Iris pigment epithelial cell (primary cell): ENCODE results near the gene CYP11A1.

ENCODE experiments used
- DNase-seq: peaks from one replicate; pipeline ENCODE4 v3.0.0-alpha.2; 2011; ENCODE audit warnings: low read depth

The CYP11A1 gene

GRCh38 chr15:74388363-74388951 is 21.0 kb upstream of the CYP11A1 start:
- no peak for DNase-seq

- DNase-seq: no peak
Observed at GRCh38 chr15:74387621-74388362, 20.3 kb upstream of the CYP11A1 start.

DNA sequence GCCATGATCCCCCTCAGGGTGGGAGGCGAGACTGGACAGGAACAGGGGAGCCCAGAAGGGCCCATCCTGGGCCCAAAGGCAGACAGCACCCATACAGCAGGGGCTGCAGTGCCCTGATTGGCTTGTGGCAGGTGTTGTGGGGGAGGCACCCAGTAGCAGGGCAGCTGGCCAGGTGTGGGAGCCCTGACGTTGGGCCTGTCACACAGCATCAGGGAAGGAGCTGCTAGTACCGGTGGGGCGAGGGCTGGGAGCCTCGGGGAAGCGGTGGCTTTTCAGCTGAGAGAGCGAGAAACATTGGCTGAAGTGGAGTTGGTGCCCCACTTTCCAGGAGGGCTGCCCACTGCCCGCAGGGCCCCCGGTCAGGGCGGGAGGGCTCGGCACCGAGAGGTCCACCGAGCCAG is 19.7 kb upstream of the CYP11A1 start:
- no peak for DNase-seq

DNA sequence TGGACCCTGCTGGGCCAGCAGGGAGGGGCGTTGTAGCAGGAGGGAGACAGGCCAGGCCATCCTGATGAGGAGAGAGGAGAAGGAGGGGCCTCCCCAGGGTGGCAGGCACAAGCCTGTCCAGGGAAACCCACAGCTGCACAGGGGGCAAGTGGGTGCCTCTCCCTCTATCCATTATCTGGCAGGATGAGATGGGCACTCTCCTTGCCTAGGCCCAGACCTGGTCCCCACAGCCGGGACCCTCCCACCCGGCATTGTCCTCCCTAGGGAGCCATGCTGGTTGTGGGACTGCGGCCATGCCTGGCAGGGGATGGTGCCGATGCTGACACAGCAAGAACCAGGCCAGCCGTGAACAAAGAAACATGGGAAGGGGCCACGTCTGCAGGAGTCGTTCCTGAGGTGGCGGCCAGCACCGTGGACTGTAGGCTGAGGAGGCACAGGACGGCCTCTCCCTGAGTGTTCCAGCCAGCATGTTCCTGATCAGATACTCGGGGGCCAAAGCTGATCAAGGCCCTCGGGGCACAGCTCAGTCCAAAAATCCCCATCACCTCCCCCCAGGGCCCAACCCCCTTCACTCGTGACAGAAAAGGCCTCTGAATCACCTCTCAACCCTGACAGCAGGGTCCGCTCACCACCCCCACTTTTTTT is 19.2 kb upstream of the CYP11A1 start:
- no peak for DNase-seq

GRCh38 chr15:74385733-74386132 is 18.3 kb upstream of the CYP11A1 start:
- DNase-seq: no peak

- peak; percentile 36 for DNase-seq
Observed at GRCh38 chr15:74384881-74385643, 17.6 kb upstream of the CYP11A1 start.

DNA sequence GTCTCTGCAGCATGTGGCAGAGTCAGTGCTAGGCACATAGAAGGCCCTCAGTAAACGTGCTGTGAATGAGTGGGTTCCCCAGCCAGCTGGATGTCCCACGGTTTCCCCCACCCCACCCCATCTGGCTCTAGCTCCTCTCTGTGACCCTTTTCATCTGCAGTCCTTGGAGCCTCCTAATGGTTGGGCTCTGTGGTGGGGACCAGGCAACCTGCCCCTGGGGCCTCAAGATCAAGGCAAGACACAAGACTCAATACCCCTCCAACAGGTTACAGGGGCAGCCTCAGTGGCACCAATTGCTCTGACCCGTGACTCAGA is 17.1 kb upstream of the CYP11A1 start:
- DNase-seq: no peak

DNA sequence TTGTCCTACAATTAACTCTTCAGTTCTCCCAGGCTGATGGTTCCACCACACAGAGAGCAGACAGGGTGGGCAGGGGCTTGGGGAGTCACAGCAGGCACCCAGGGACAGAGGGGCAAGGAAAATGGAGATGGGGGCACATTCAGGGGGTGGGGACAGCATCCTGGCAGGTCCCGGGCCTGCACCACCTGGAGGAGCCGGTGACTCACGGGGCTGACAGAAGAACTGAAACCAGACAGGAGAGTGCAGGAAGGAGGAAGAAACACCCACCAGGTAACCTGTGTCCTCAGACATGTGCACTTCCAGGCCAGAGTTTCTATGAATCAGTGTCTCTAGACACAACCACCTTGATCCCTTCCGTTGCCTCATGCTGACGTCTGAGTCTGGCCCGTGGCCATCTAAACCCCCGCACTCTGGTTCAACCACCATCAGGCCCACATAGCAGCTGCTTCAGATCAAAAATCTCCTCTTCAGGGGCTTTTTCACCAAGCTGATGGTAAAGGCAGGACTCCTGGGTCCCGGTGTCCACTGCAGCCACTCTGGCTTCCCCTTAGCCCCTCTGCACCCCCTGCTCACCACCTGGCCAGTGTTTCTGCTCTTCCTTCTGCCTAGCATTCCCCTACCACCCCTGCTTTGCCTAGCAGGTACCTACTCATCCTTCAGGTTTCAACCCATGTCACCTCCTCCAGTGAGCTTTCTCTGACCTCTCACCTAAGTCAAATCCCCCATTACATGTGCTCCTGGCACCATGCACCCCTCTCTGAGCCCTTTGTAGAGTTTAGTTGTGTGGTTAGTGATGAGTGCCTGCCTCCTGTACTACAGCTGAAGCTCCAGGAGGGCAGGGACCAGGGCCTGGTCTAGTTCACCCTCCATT is 16.5 kb upstream of the CYP11A1 start:
- DNase-seq: peak; percentile 71

GRCh38 chr15:74383286-74383685 is 15.8 kb upstream of the CYP11A1 start:
- no peak for DNase-seq

- DNase-seq: peak; percentile 62
Observed at GRCh38 chr15:74382004-74382816, 14.8 kb upstream of the CYP11A1 start.

GRCh38 chr15:74381481-74381880 is 14.0 kb upstream of the CYP11A1 start:
- DNase-seq: no peak

DNA sequence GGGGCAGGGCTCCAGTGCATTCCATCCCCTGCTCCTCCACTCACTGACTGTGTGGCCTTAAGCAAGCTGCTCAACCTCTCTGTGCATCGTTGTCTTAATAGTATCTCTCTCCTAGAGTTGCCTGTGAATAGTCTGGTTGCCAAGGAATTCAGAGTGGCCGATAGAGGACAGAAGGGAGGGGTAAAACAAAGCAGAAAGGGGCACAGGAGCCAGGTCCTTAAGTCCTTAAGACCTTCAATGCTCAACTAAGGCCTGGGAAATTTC is 13.7 kb upstream of the CYP11A1 start:
- DNase-seq: no peak

DNA sequence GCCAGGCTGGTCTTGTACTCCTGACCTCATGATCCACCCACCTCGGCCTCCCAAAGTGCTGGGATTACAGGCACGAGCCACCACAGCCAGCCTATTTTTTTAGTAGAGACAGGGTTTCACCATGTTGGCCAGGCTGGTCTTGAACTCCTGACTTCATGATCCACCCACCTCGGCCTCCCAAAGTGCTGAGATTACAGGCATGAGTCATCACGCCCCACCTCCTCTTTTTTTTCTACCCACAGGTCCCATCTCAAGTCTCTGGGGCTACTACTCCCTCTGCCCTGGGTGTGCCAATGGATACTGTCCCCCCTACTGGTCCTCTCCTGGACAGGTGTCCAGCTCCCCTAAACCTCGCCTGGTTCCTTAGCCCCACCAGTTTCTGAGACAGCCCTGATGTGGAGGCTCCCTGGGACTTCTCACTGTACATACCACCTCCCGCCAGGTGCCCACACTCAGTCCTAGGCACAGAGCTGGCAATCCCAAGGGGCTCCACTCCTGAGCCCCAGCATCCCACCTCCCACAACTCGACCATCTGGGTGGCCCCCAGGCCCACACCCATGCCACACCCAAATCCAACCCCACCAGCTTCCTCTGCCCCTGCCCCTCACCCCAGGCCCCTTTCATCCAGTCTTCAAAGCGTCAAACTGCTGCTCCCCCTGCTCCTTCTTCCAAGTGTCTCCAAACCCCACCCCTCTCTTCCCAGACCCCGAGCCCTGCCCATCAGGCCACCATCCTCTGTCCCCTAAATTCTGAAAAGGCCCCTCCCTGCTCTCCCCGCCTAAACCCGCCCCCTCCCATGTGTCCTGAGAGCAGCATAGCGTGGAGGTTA is 13.1 kb upstream of the CYP11A1 start:
- DNase-seq: no peak

- DNase-seq: peak; percentile 44
Observed at GRCh38 chr15:74378848-74379247, 11.4 kb upstream of the CYP11A1 start.

DNA sequence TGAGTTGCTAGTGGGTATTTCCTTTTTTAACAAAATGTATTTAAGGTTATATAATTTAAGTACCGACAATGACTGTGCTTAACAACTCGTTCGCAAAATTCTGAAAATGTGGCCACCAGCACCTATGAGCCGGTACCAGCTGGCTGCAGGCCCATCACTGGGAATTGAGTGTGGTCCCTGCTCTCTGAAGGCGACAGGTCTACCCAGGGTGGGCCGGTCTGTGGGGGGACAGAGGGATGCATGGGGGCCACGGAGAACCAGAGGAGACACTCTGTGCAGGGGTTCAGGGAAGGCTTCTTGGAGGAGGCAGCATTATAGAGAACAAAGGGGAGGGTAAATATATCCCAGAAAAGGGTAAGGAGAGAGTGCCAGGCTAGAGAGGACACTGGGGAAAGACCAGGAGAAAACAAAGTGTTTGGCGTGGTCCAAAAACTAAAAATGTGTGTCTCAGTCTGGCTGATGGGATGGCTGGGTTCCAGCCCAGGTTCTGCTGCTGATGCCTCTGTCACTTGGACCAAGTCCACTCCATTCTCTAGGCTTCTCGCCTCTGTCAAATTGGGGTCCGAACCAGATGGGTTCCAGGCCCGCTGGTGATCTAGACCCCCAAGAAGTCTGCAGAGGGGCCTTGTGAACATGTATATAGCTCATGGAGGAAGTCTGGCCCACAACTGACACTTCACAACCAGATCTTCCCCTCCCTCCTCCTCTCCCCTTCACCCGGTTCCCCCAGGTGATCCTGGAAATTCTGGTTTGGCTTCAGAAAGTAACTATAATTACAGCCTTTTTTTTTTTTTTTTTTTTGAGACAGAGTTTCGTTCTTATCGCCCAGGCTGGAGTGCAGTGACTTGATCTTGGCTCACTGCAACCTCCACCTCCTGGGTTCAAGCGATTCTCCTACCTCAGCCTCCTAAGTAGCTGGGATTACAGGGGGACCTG is 10.7 kb upstream of the CYP11A1 start:
- DNase-seq: no peak

DNA sequence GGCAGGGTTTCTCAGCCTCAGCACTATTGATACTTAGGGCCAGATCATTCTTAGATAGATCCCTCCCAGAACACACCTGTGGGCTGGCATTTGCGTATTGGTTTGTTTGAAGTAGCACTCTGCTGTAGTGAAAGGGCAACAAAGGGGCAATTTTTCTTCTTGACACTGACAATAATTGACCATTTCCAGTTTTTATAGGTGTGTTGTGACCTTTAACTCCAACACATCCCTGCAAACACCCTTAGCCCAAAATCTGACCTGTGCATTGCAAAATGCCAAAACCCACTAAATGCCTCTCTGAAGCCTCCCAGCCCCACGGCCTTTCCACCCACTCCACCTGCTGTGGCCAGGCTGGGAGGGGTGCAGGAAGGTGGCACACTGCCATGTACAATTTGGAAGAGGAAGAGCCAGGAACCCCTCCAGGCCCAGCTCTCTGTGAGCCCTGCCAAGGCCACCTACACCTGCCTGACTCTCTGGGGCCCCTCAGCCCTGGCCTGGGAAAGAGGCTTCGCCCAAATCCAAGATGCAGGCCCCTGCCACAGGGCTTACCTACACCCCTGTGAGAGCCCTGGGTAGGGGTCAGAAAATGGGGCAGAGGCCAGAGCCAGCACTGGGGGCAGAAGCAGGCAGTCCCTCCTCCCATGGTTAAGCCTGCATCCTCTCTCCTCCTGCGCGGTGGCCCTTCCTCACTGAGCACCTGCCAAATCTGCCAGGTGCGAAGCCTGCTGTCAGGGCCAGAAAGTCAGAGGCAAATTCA is 9.6 kb upstream of the CYP11A1 start:
- no peak for DNase-seq

DNA sequence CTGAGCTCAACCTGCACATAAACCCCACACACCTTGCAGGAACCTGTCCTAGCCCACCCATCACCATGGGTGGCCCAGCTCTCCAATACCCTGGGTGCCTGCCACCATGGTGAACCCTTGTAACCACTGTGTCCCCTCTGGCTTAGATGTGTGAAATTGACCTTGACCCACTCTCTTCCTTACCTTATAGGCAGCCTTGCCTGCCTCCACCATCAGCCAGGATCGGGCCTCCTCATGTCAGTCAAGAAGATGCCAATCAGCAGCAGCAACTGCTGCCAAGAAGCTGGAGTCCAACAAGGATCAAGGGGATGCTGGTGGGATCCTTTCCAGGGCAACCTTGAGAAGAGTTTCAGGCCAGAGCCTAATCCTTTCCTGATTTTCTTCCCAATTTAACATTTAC is 8.8 kb upstream of the CYP11A1 start:
- no peak for DNase-seq

DNA sequence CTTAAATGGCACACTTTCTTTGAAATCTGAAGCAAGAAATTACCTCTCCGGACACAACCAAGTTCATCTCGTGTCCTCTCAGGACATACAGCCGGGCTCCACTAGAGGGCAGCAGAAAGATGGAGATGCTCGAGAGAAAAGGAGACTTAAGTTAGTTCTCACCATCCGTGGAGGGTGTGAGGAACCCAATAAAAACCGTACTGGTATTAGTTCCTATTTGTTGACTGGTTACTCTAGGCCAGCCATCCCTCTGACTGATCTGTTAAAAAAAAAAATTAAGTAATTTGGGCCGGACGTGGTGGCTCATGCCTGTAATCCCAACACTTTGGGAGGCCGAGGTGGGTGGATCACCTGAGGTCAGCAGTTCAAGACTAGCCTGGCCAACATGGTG is 7.9 kb upstream of the CYP11A1 start:
- DNase-seq: peak; percentile 80
